Measurements from ENCODE around the gene NPDC1.

DNA sequence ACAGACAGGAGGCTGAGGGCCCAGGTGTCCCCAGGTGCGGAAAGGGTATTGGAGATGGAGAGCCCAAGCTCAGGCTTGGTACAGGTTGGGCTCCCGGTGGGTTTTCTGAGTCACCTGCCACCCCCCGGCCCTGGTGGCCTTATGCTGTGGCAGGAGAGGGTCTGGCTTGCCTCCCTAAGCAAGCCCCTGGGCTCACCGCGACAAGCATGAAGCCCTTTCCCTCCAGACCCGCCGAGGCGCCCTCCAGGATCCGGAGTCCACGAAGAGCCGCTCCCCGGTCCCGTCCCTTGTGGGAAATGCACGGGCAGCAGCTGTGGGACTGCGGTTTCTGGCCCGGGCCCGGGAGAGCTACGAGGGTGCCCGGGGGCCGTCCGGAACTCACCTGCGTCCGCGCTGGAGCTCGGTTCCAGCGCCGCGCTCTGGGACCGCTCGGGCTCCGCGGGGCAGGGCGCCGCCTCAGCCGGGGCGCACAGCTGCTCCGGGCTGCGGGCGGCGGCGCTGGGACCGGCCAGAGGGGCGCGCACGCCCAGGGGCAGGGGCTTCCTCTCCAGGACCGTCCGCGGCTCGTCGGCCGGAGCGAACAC is 23.6 kb upstream of the NPDC1 start:
- TF ChIP-seq YY1 (IDR thresholded peaks at IDR 0.05; ENCODE audit: low read depth) (no peak), EP300 (IDR thresholded peaks at IDR 0.05; ENCODE audit: borderline replicate concordance) (no peak)
- TF ChIP-seq, protein P1, sequence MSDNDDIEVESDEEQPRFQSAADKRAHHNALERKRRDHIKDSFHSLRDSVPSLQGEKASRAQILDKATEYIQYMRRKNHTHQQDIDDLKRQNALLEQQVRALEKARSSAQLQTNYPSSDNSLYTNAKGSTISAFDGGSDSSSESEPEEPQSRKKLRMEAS (IDR thresholded peaks at IDR 0.05) = no peak

Data from Ishikawa (cell line).